Transverse colon (tissue), 4 donors: Measurements from ENCODE around the gene PTDSS2. TPM values are rescaled to one million over a fixed set of nuclear protein-coding genes. Genes with fewer than 3 reads are reported as not detected.

Experiments
- DNase-seq: peaks from one replicate; pipeline ENCODE4 v3.0.0-alpha.2; 2019
- H3K27ac ChIP-seq, 4 donors: fragments of 200-600 bp; sonication (generic); 2 replicates each; pipeline ENCODE4 v1.5.1; 2016 to 2018; ENCODE audit warnings: inconsistent platforms in 4 of 4
- H3K27me3 ChIP-seq: fragments of 200-600 bp; sonication (generic); 2 replicates; pipeline ENCODE4 v1.5.1; 2017; ENCODE audit warnings: inconsistent platforms
- H3K36me3 ChIP-seq, 4 donors: fragments of 200-600 bp; sonication (generic); 2 replicates each; pipeline ENCODE4 v1.5.1; 2017 to 2019; ENCODE audit warnings: inconsistent platforms in 4 of 4
- H3K4me1 ChIP-seq, 4 donors: fragments of 200-600 bp; sonication (generic); 2 replicates each; pipeline ENCODE4 v1.5.1; 2017 to 2020; ENCODE audit warnings: inconsistent platforms in 4 of 4
- H3K4me3 ChIP-seq, 4 donors: fragments of 200-600 bp; sonication (generic); 1 replicate in 1 of 4; 2 replicates in 3 of 4; pipeline versions ENCODE4 v1.5.1 to v1.6.1; 2017 to 2019; ENCODE audit warnings: inconsistent platforms in 4 of 4
- H3K9me3 ChIP-seq, 2 donors: fragments of 200-600 bp; sonication (generic); 2 replicates each; pipeline ENCODE4 v1.5.1; 2017 to 2019; ENCODE audit warnings: inconsistent platforms in 2 of 2
- CTCF ChIP-seq, 5 experiments: fragments of 200-600 bp in 3 of 5; fragments of 450-650 bp in 2 of 5; sonication (generic) in 3 of 5; IDR thresholded peaks; 1 replicate in 2 of 5; 2 replicates in 3 of 5; pipeline ENCODE4 v1.5.1; 2016 to 2017; ENCODE audit warnings: antibody characterized with exemption in 5 of 5, inconsistent platforms in 3 of 5, mild to moderate bottlenecking in 2 of 5, moderate library complexity in 1 of 5
- EP300 ChIP-seq: sonication (generic); formaldehyde crosslinking; IDR thresholded peaks from one replicate; pipeline ENCODE4 v1.6.1; 2017; ENCODE audit warnings: antibody characterized with exemption, low read depth
- POLR2A ChIP-seq: fragments of 450-650 bp; IDR thresholded peaks from one replicate; pipeline ENCODE4 v1.6.1; 2016; ENCODE audit warnings: antibody characterized with exemption, mild to moderate bottlenecking, moderate library complexity
- POLR2AphosphoS5 ChIP-seq, 3 donors: sonication (generic); formaldehyde crosslinking; IDR thresholded peaks; one replicate each; pipeline ENCODE4 v1.6.1; 2016; ENCODE audit warnings: antibody characterized with exemption in 3 of 3
- WGBS, 2 donors: methylation state at CpG; one replicate each; pipeline ENCODE4 v1.1.5; 2018; ENCODE audit warnings: low coverage in 1 of 2; 5-methylcytosine and 5-hydroxymethylcytosine counted together
- in situ Hi-C, 4 donors: fragments of 200-750 bp; cut with MboI; loops; one replicate each; pipeline versions ENCODE4 v1.15.0 to v1.15.1; 2017; ENCODE audit warnings: low sequenced_read_pairs in 3 of 4, low pct_ligation_motif_present in 1 of 4, low pct_unique_long_range_greater_than_20kb in 1 of 4
- intact Hi-C: fragments of 100-400 bp; cut with DNase I; formaldehyde crosslinking; loops from one replicate; pipeline ENCODE4 v1.15.1; 2023; ENCODE audit warnings: low total_unique reads
- total RNA-seq, 4 donors: library from RNA; depleted of rRNA; stranded (reverse); fragments of >200 nt; gene quantifications; one replicate each; pipeline ENCODE4 v1.1.0, GENCODE V29; 2016

The PTDSS2 gene
- total RNA-seq, 4 donors from 2014 or later, result 28.5 to 264 (median 76.0) TPM

- Histone ChIP-seq H3K4me3 (no peak overlapping the region), H3K27me3 (no peaks in the 10 kb centered on the region), H3K27ac (no peak overlapping the region), H3K36me3 (no peaks in the 10 kb centered on the region), H3K4me1 (peaks cover 7 to 12% (median 9%) of the 10 kb centered on the region in 4 donors), H3K9me3 (no peaks in the 10 kb centered on the region)
- intact Hi-C loops (loop anchor here (10.0 kb wide), 1 partner anchor 50 kb away; the partner anchor contains the start of gene RNH1), in situ Hi-C loops (loop anchor here in 1 of 4 donors (10.0 kb wide), 1 partner anchor 50 kb away; no protein-coding TSS in a partner anchor)
- WGBS, 2 donors, result 74% methylated on average over 14 of the region's 14 CpGs; no CpG with 5 or more reads in 1 of the 2 donors
- TF ChIP-seq CTCF (IDR thresholded peaks at IDR 0.05) (no peak), POLR2A (no peak), POLR2AphosphoS5 (IDR thresholded peaks at IDR 0.05) (no peak), EP300 (no peak)
- no peak for DNase-seq
Measured at GRCh38 chr11:454801-455565, 4.9 kb downstream of the PTDSS2 start.

DNA sequence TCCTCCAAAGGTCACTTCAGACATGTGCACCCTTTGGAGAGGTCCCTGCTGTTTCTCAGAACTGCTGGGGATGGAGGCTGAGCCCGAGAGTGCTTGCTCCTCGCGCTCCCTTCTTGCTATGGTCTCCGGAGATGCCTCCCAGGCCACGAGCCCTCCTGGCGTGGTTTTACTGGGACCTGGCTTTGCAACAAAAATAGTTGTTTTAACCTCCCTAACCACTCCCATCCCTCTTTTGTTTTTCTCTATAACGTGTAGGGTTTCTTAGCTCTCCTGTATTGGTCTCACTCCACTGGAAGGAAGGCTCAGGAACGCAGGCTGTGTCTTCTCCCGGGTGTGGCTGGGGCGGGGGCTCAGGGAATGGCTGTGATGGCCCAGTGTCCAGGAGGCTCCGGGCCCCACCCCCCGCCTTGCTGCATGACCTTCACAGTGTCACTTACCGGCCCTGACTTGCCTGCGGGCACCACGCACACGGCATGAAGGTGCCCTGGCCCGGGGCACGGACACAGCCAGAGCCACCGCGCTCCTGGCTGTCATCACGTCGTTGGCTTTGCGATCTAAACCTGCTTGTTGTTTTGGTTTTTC, 5.6 kb downstream of the PTDSS2 start:
- in situ Hi-C loops (loop anchor here in 1 of 4 donors (10.0 kb wide), 1 partner anchor 51 kb away; no protein-coding TSS in a partner anchor), intact Hi-C loops (loop anchor here (10.0 kb wide), 1 partner anchor 49 kb away; the partner anchor contains the start of gene RNH1)
- TF ChIP-seq POLR2A, result no peak
- no peak for TF ChIP-seq EP300
- no peak for TF ChIP-seq CTCF (IDR thresholded peaks at IDR 0.05)
- no peak for TF ChIP-seq POLR2AphosphoS5 (IDR thresholded peaks at IDR 0.05)
- no peak overlapping the region for H3K27ac ChIP-seq
- 86% methylated on average over 23 of the region's 23 CpGs; no CpG with 5 or more reads in 1 of the 2 donors for WGBS, 2 donors
- DNase-seq, result no peak
- H3K36me3 ChIP-seq, result no peaks in the 10 kb centered on the region
- H3K9me3 ChIP-seq, result no peaks in the 10 kb centered on the region
- no peaks in the 10 kb centered on the region for H3K27me3 ChIP-seq
- peaks cover 7 to 12% (median 9%) of the 10 kb centered on the region in 4 donors for H3K4me1 ChIP-seq
- H3K4me3 ChIP-seq, result no peak overlapping the region

DNA sequence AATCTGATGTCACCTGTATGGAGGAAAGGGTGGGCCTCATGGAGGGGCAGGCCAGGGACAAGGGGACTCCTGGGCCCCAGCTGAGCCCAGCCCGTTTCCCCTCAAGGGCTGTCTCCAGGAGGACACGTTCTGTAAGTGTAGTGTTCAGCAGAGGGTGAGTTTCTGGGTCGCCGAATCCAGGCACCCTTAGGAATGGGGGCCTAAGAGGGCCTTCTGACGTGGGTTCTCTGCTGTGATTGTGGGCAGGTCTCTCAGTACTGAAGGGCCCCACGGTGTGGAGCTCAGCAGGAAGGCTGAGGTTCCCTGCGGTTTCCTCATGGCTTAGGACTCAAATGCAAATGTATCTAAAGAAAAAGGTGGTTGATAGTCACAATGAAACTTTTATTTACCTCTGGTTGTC, 6.5 kb downstream of the PTDSS2 start:
- no peaks in the 10 kb centered on the region for H3K9me3 ChIP-seq
- in situ Hi-C loops, result loop anchor here in 1 of 4 donors (10.0 kb wide), 1 partner anchor 52 kb away; no protein-coding TSS in a partner anchor
- WGBS, 2 donors, result 74% methylated on average over 7 of the region's 7 CpGs; no CpG with 5 or more reads in 1 of the 2 donors
- intact Hi-C loops, result loop anchor here (10.0 kb wide), 1 partner anchor 48 kb away; the partner anchor contains the start of gene RNH1
- DNase-seq, result no peak
- no peaks in the 10 kb centered on the region for H3K36me3 ChIP-seq
- H3K27ac ChIP-seq, result no peak overlapping the region
- no peaks in the 10 kb centered on the region for H3K27me3 ChIP-seq
- no peak overlapping the region for H3K4me3 ChIP-seq
- TF ChIP-seq POLR2AphosphoS5 (IDR thresholded peaks at IDR 0.05) (no peak), CTCF (IDR thresholded peaks at IDR 0.05) (no peak), EP300 (no peak), POLR2A (no peak)
- H3K4me1 ChIP-seq, result peaks cover 1 to 5% (median 3%) of the 10 kb centered on the region in 4 donors

GRCh38 chr11:457111-457760, 7.2 kb downstream of the PTDSS2 start:
- in situ Hi-C loops (loop anchor here in 1 of 4 donors (10.0 kb wide), 1 partner anchor 52 kb away; no protein-coding TSS in a partner anchor), intact Hi-C loops (loop anchor here (10.0 kb wide), 1 partner anchor 48 kb away; the partner anchor contains the start of gene RNH1)
- no peaks in the 10 kb centered on the region for H3K4me1 ChIP-seq
- TF ChIP-seq POLR2A, result no peak
- TF ChIP-seq CTCF (IDR thresholded peaks at IDR 0.05), result no peak
- no peak for TF ChIP-seq EP300
- no peak for TF ChIP-seq POLR2AphosphoS5 (IDR thresholded peaks at IDR 0.05)
- 72 to 82% methylated on average over 14 to 23 of the region's 23 CpGs for WGBS, 2 donors
- no peak overlapping the region for H3K4me3 ChIP-seq
- H3K9me3 ChIP-seq, result no peaks in the 10 kb centered on the region
- H3K27ac ChIP-seq, result no peak overlapping the region
- H3K36me3 ChIP-seq, result no peaks in the 10 kb centered on the region
- H3K27me3 ChIP-seq, result no peaks in the 10 kb centered on the region
- no peak for DNase-seq
